Measurements from ENCODE around the gene MAP4.

- TF ChIP-seq TCF4 (CRISPR knock-in tag; IDR thresholded peaks at IDR 0.05; ENCODE audit: borderline replicate concordance) (no peak), PATZ1 (CRISPR knock-in tag; IDR thresholded peaks at IDR 0.05; ENCODE audit: borderline replicate concordance) (no peak), ZFP3 (CRISPR knock-in tag; IDR thresholded peaks at IDR 0.05) (no peak), CSRNP3 (CRISPR knock-in tag; IDR thresholded peaks at IDR 0.05) (no peak), BACH2 (CRISPR knock-in tag; IDR thresholded peaks at IDR 0.05; ENCODE audit: borderline replicate concordance) (no peak), PPARA (CRISPR knock-in tag; IDR thresholded peaks at IDR 0.05; ENCODE audit: borderline replicate concordance) (no peak), RARB (CRISPR knock-in tag; IDR thresholded peaks at IDR 0.05) (no peak), TSHZ2 (CRISPR knock-in tag; IDR thresholded peaks at IDR 0.05) (no peak), ARNTL (CRISPR knock-in tag; IDR thresholded peaks at IDR 0.05; ENCODE audit: borderline replicate concordance, low read depth) (no peak), ZNF565 (CRISPR knock-in tag; conservative IDR thresholded peaks at IDR 0.05; ENCODE audit: low read depth) (no peak)
Observed at GRCh38 chr3:47902746-47903145, 113.5 kb downstream of the MAP4 start.
